Breast epithelium (tissue), 4 donors: Measurements from ENCODE around the gene PRIM2. TPM values are rescaled to one million over a fixed set of nuclear protein-coding genes. Genes with fewer than 3 reads are reported as not detected.
"Not testable (repeated sequence)": the region's sequence is repeated elsewhere in the genome, so short reads cannot be mapped to it uniquely, and the experiment has no call there.

Experiments used
- DNase-seq, 2 donors: peaks; one replicate each; pipeline ENCODE4 v3.0.0-alpha.2; 2019; ENCODE audit warnings: low spot score in 2 of 2
- H3K27ac ChIP-seq, 2 donors: fragments of 200-600 bp; sonication (generic) in 1 of 2; one replicate each; pipeline ENCODE4 v1.5.1; 2016 to 2019; ENCODE audit warnings: mild to moderate bottlenecking in 1 of 2
- H3K27me3 ChIP-seq, 2 donors: fragments of 200-600 bp; sonication (generic) in 1 of 2; one replicate each; pipeline versions ENCODE4 v1.5.1 to v1.6.0; 2017 to 2019; ENCODE audit warnings: control low read depth in 1 of 2, mild to moderate bottlenecking in 1 of 2
- H3K36me3 ChIP-seq: fragments of 200-600 bp; one replicate; pipeline ENCODE4 v1.5.1; 2019
- H3K4me1 ChIP-seq, 2 donors: fragments of 200-600 bp; sonication (generic); one replicate each; pipeline ENCODE4 v1.5.1; 2016 to 2019; ENCODE audit warnings: control low read depth in 1 of 2
- H3K4me3 ChIP-seq, 3 donors: fragments of 200-600 bp; sonication (generic); 1 replicate in 2 of 3; 2 replicates in 1 of 3; pipeline ENCODE4 v1.5.1; 2016 to 2019; ENCODE audit warnings: mild to moderate bottlenecking in 3 of 3, moderate library complexity in 2 of 3
- H3K9me3 ChIP-seq, 2 donors: fragments of 200-600 bp; sonication (generic) in 1 of 2; one replicate each; pipeline ENCODE4 v1.5.1; 2016 to 2019; ENCODE audit warnings: control low read depth in 1 of 2
- CTCF ChIP-seq, 3 donors: fragments of 450-650 bp; IDR thresholded peaks; one replicate each; pipeline ENCODE4 v1.5.1; 2016 to 2017; ENCODE audit warnings: antibody characterized with exemption in 3 of 3, mild to moderate bottlenecking in 3 of 3, moderate library complexity in 3 of 3
- POLR2A ChIP-seq: fragments of 450-650 bp; IDR thresholded peaks from one replicate; pipeline ENCODE4 v1.6.1; 2016; ENCODE audit warnings: antibody characterized with exemption, mild to moderate bottlenecking, moderate library complexity
- POLR2AphosphoS5 ChIP-seq, 3 donors: sonication (generic); formaldehyde crosslinking; IDR thresholded peaks; one replicate each; pipeline ENCODE4 v1.6.1; 2017; ENCODE audit warnings: antibody characterized with exemption in 3 of 3
- intact Hi-C: fragments of 100-400 bp; cut with DNase I; formaldehyde crosslinking; loops from one replicate; pipeline ENCODE4 v1.15.1; 2023; ENCODE audit warnings: low total_unique reads
- total RNA-seq, 3 donors: library from RNA; depleted of rRNA; stranded (reverse); fragments of >200 nt; gene quantifications; one replicate each; pipeline ENCODE4 v1.1.0, GENCODE V29; 2016

The PRIM2 gene, protein sequence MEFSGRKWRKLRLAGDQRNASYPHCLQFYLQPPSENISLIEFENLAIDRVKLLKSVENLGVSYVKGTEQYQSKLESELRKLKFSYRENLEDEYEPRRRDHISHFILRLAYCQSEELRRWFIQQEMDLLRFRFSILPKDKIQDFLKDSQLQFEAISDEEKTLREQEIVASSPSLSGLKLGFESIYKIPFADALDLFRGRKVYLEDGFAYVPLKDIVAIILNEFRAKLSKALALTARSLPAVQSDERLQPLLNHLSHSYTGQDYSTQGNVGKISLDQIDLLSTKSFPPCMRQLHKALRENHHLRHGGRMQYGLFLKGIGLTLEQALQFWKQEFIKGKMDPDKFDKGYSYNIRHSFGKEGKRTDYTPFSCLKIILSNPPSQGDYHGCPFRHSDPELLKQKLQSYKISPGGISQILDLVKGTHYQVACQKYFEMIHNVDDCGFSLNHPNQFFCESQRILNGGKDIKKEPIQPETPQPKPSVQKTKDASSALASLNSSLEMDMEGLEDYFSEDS
- total RNA-seq = 10 to 100 TPM in 2 of 3 donors, 1 to 10 TPM in 1; 9.3 to 20.1 (median 13.8) TPM

DNA sequence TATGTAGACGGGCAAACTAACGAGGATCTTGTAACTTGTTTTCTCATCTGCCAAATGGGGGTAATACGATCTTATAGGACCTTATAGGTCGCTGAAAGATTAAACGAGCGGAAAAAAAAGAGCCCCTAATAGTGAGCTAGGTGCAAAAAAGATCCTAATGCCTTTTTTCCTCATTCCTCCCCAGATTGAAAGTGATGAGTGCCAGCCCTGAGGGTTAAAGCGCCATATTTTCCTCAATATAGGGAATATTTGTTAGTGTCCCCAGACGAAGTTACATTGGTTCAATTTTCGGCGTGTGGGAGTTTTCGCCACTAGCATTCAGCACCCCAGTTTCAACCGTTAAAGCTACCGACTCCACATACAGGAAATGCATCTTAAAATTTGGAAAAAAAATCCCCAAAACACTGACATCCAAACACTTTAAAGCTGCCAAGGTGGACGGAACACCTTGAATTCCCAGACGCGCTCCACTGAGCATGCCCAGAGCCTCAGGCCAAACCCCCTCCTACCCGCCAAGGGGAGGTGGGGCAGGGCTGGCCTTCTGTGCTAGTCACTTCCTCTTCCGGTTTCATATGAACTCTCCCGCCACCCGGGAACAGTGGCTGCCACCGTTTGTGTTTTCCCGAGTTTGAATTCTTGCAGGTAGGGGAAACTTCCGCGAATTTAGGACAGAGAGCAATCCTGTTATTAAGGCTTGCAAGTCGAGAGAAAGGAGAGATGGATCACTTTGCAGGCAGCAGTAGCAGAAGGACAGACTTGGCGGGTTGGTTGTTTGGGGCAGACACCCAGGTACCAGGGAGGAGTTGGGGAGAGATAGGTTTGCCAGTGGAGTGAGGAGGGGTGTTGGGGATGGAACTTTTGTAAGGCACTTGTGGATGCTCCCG is at the start of gene PRIM2:
Gene PRIM2, plus strand, starts transcription at position 571 of the 884 bp plus-strand sequence. CDS start 816 bp downstream, outside the sequence.
- peaks cover 5% of the 10 kb centered on the region for H3K36me3 ChIP-seq
- no peaks in the 10 kb centered on the region for H3K4me1 ChIP-seq
- intact Hi-C loops = loop anchor here (5.0 to 10.0 kb wide), 2 partner anchors 415 to 1833 kb away; no protein-coding TSS in a partner anchor
- peak; percentile 67 to 80 for DNase-seq
- H3K27ac ChIP-seq = peak within 1 kb of the TSS; percentile 12 to 60
- no peaks in the 10 kb centered on the region for H3K27me3 ChIP-seq
- TF ChIP-seq POLR2AphosphoS5 (IDR thresholded peaks at IDR 0.05) = peak in 1 of 3 donors; percentile 24
- no peak for TF ChIP-seq POLR2A
- peak within 1 kb of the TSS; percentile 59 to 74 (median 62) for H3K4me3 ChIP-seq
- H3K9me3 ChIP-seq = no peaks in the 10 kb centered on the region

- no peak for TF ChIP-seq CTCF (IDR thresholded peaks at IDR 0.05)
- no peak for TF ChIP-seq POLR2A
- no peak for TF ChIP-seq POLR2AphosphoS5 (IDR thresholded peaks at IDR 0.05)
- Histone ChIP-seq H3K27ac (no peak overlapping the region), H3K4me1 (no peaks in the 10 kb centered on the region)
These were observed 49.2 kb upstream of the PRIM2 start for GRCh38 chr6:57268294-57268640.

DNA sequence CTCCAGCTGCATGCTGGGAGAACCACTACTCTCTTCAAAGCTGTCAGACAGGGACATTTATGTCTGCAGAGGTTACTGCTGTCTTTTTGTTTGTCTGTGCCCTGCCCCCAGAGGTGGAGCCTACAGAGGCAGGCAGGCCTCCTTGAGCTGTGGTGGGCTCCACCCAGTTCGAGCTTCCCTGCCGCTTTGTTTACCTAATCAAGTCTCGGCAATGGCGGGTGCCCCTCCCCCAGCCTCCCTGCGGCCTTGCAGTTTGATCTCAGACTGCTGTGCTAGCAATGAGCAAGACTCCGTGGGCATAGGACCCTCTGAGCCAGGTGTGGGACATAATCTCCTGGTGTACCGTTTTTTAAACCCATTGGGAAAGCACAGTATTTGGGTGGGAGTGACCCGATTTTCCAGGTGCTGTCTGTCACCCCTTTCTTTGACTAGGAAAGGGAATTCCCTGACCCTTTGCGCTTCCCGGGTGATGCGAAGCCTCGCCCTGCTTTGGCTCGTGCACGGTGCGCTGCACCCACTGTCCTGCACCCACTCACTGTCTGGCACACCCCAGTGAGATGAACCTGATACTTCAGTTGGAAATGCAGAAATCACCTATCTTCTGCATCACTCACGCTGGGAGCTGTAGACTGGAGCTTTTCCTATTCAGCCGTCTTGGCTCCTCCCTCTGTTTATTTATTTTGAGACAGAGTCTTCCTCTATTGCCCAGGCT is 43.2 kb upstream of the PRIM2 start:
- H3K4me3 ChIP-seq, H3K36me3 ChIP-seq, DNase-seq, H3K4me1 ChIP-seq, intact Hi-C loops, H3K27me3 ChIP-seq, H3K9me3 ChIP-seq, H3K27ac ChIP-seq: not testable (repeated sequence)

More at GRCh38 chr6:57268294-57268640, 49.2 kb upstream of the PRIM2 start:
- Histone ChIP-seq H3K36me3 (no peaks in the 10 kb centered on the region), H3K27me3 (no peaks in the 10 kb centered on the region), H3K9me3 (no peaks in the 10 kb centered on the region), H3K4me3 (no peak overlapping the region)
- DNase-seq = no peak
- intact Hi-C loops = no loop called here

DNA sequence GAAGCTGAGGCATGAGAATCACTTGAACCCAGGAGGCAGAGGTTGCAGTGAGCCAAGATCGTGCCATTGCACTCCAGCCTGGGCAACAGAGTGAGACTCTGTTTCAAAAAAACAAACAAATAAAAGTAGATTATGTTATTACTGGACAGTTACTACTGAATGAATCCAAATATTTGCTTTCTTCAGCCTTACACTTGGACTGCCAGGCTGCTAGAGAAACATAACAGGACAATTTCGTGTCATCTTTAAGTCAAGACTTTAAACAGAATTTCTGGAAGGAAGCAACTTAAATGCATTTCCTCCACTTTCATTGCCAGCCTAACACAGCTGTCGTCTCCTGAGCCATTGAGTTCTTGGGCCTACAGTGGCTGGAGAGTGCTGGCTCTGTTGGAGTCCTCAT is 42.0 kb upstream of the PRIM2 start:
- intact Hi-C loops = no loop called here
- H3K4me1 ChIP-seq = no peaks in the 10 kb centered on the region
- H3K4me3 ChIP-seq = no peak overlapping the region
- TF ChIP-seq CTCF (IDR thresholded peaks at IDR 0.05) (no peak), POLR2A (no peak), POLR2AphosphoS5 (IDR thresholded peaks at IDR 0.05) (no peak)
- no peaks in the 10 kb centered on the region for H3K27me3 ChIP-seq
- H3K27ac ChIP-seq = no peak overlapping the region
- H3K36me3 ChIP-seq = no peaks in the 10 kb centered on the region
- DNase-seq = no peak
- H3K9me3 ChIP-seq = no peaks in the 10 kb centered on the region

DNA sequence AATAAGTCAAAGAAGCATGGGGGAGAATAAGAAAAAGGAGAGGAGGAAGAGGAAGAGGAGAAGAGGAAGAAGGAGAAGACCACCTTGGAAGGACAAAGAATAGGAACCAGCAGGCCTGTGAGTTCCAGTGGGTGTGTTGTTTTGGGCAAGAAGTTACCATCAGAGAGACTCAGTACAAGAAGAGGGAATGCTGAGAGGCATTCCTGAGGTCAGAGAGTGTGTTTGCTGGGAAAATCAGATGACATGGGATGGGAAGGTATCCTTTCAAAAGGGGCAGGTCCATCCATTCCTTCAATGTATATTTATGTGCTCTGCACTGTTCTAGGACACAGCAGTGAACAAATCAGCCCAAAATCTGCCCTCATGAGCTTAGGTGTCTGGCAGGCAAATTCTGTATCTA is 40.5 kb upstream of the PRIM2 start:
- Histone ChIP-seq H3K27me3 (no peaks in the 10 kb centered on the region), H3K4me1 (no peaks in the 10 kb centered on the region), H3K4me3 (no peak overlapping the region), H3K9me3 (no peaks in the 10 kb centered on the region), H3K36me3 (no peaks in the 10 kb centered on the region), H3K27ac (no peak overlapping the region)
- intact Hi-C loops = no loop called here
- no peak for DNase-seq
- TF ChIP-seq POLR2AphosphoS5 (IDR thresholded peaks at IDR 0.05) = no peak
- no peak for TF ChIP-seq POLR2A
- TF ChIP-seq CTCF (IDR thresholded peaks at IDR 0.05) = no peak
